HepG2 (cell line): ENCODE data around the gene ADSS1. TPM values are rescaled to one million over a fixed set of nuclear protein-coding genes. Genes with fewer than 3 reads are reported as not detected.

Experiments used
- ATF5 ChIP-seq: sonication (generic); formaldehyde crosslinking; IDR thresholded peaks from 2 replicates; pipeline ENCODE4 v1.4.0; 2020; ENCODE audit warnings: mild to moderate bottlenecking, low read depth, missing genetic modification reagents
- ATF7-NPFF ChIP-seq: sonication (generic); formaldehyde crosslinking; IDR thresholded peaks from 2 replicates; pipeline ENCODE4 v1.8.1; 2023; ENCODE audit warnings: mild to moderate bottlenecking, low read depth, missing genetic modification reagents, moderate library complexity
- CENPT ChIP-seq: sonication (generic); formaldehyde crosslinking; IDR thresholded peaks from 2 replicates; pipeline ENCODE4 v1.8.0; 2022; ENCODE audit warnings: low read depth, mild to moderate bottlenecking, moderate library complexity, missing genetic modification reagents
- EZH2 ChIP-seq: conservative IDR thresholded peaks from 2 replicates; pipeline ENCODE4 v1.6.1; 2012; ENCODE audit warnings: mild to moderate bottlenecking, low read depth, low read length, moderate library complexity
- HIVEP1 ChIP-seq: sonication (generic); formaldehyde crosslinking; IDR thresholded peaks from 2 replicates; pipeline ENCODE4 v1.4.0; 2020; ENCODE audit warnings: mild to moderate bottlenecking, missing genetic modification reagents
- HMGXB4 ChIP-seq, 2 experiments: sonication (generic) in 1 of 2; formaldehyde crosslinking in 1 of 2; IDR thresholded peaks; 2 replicates each; pipeline versions ENCODE4 v1.4.0 to v1.6.1; 2018 to 2020; ENCODE audit warnings: missing genetic modification reagents in 2 of 2, borderline replicate concordance in 1 of 2, low read depth in 1 of 2, mild to moderate bottlenecking in 1 of 2, missing biosample characterization in 1 of 2
- MXI1 ChIP-seq: IDR thresholded peaks from 3 replicates; pipeline ENCODE4 v1.6.1; 2012; ENCODE audit warnings: low read depth, low read length, inconsistent platforms, borderline replicate concordance
- PCBP1 ChIP-seq: fragments of 200-400 bp; formaldehyde crosslinking; IDR thresholded peaks from 2 replicates; pipeline ENCODE4 v1.6.1; 2017; ENCODE audit warnings: mild to moderate bottlenecking, low read depth, low read length, borderline replicate concordance
- POLR2G ChIP-seq: fragments of 200-400 bp; formaldehyde crosslinking; IDR thresholded peaks from 2 replicates; pipeline ENCODE4 v1.6.1; 2018; ENCODE audit warnings: mild to moderate bottlenecking, low read depth, low read length, moderate library complexity
- RARA ChIP-seq: IDR thresholded peaks from 2 replicates; pipeline ENCODE4 v1.6.1; 2016; ENCODE audit warnings: missing genetic modification reagents, missing compliant biosample characterization
- RBFOX2 ChIP-seq: fragments of 200-400 bp; formaldehyde crosslinking; IDR thresholded peaks from 2 replicates; pipeline ENCODE4 v1.6.1; 2017; ENCODE audit warnings: low read depth, mild to moderate bottlenecking, low read length
- RBM39 ChIP-seq: fragments of 200-400 bp; formaldehyde crosslinking; IDR thresholded peaks from one replicate; pipeline ENCODE4 v1.6.1; 2018; ENCODE audit warnings: antibody characterized with exemption, mild to moderate bottlenecking, low read depth, low read length; ENCODE audit not compliant: poor library complexity, severe bottlenecking
- SNAI1 ChIP-seq: sonication (generic); formaldehyde crosslinking; IDR thresholded peaks from 2 replicates; pipeline ENCODE4 v1.5.0; 2020; ENCODE audit warnings: mild to moderate bottlenecking, missing genetic modification reagents, borderline replicate concordance
- TBX2 ChIP-seq: sonication (generic); formaldehyde crosslinking; IDR thresholded peaks from 2 replicates; pipeline ENCODE4 v1.5.0; 2020; ENCODE audit warnings: missing genetic modification reagents, mild to moderate bottlenecking, borderline replicate concordance
- TEAD3 ChIP-seq: optimal IDR thresholded peaks from 2 replicates; pipeline ENCODE3; 2016; ENCODE audit warnings: borderline replicate concordance
- TGIF2 ChIP-seq: IDR thresholded peaks from 2 replicates; pipeline ENCODE4 v1.6.1; 2016; ENCODE audit warnings: control low read depth, missing compliant biosample characterization
- ZBTB21 ChIP-seq: sonication (generic); formaldehyde crosslinking; IDR thresholded peaks from 2 replicates; pipeline ENCODE4 v1.4.0; 2020; ENCODE audit warnings: missing genetic modification reagents
- ZBTB7A ChIP-seq: sonication (generic); formaldehyde crosslinking; IDR thresholded peaks from 2 replicates; pipeline ENCODE4 v1.8.0; 2022; ENCODE audit warnings: mild to moderate bottlenecking, missing genetic modification reagents
- ZNF879 ChIP-seq: sonication (generic); formaldehyde crosslinking; IDR thresholded peaks from 2 replicates; pipeline ENCODE4 v1.8.1; 2023; ENCODE audit warnings: missing genetic modification reagents
- polyA plus RNA-seq, 8 experiments: library from polyadenylated mRNA; depleted of rRNA in 3 of 8; stranded (reverse) in 7 of 8; unstranded in 1 of 8; fragments of >200 nt; fragmentation: Illumina TruSeq in 4 of 8; extraction: Trizol in 4 of 8; gene quantifications; 2 replicates each; pipeline versions ENCODE4 v1.2.1 to v1.2.3, GENCODE V29; 2011 to 2016; ENCODE audit warnings: low read depth in 4 of 8, missing spikeins in 1 of 8, mixed read lengths in 1 of 8; ENCODE audit not compliant: insufficient read depth in 1 of 8
- total RNA-seq, 5 experiments: library from RNA; depleted of rRNA; stranded (reverse); fragments of >200 nt; fragmentation: Illumina TruSeq; extraction: Trizol; gene quantifications; 2 replicates each; pipeline ENCODE4 v1.2.3, GENCODE V29; 2016; ENCODE audit warnings: low read depth in 1 of 5
- TF ChIP-seq, protein P1 (sequence below): sonication (generic); formaldehyde crosslinking; IDR thresholded peaks from 2 replicates; pipeline ENCODE4 v1.4.0; 2020; ENCODE audit warnings: mild to moderate bottlenecking, missing genetic modification reagents
- TF ChIP-seq, protein P2 (sequence below): sonication (generic); formaldehyde crosslinking; IDR thresholded peaks from 2 replicates; pipeline ENCODE4 v1.4.0; 2020; ENCODE audit warnings: missing genetic modification reagents
- TF ChIP-seq, protein P3 (sequence below): sonication (generic); formaldehyde crosslinking; IDR thresholded peaks from 2 replicates; pipeline ENCODE4 v1.8.1; 2023; ENCODE audit warnings: mild to moderate bottlenecking, missing genetic modification reagents

Gene ADSS1
- total and polyA plus RNA-seq, 2 of the 13 experiments (the other 11 are each of a cell fraction or from before 2014, with no cell fraction given): 1.0 to 36.7 TPM

DNA sequence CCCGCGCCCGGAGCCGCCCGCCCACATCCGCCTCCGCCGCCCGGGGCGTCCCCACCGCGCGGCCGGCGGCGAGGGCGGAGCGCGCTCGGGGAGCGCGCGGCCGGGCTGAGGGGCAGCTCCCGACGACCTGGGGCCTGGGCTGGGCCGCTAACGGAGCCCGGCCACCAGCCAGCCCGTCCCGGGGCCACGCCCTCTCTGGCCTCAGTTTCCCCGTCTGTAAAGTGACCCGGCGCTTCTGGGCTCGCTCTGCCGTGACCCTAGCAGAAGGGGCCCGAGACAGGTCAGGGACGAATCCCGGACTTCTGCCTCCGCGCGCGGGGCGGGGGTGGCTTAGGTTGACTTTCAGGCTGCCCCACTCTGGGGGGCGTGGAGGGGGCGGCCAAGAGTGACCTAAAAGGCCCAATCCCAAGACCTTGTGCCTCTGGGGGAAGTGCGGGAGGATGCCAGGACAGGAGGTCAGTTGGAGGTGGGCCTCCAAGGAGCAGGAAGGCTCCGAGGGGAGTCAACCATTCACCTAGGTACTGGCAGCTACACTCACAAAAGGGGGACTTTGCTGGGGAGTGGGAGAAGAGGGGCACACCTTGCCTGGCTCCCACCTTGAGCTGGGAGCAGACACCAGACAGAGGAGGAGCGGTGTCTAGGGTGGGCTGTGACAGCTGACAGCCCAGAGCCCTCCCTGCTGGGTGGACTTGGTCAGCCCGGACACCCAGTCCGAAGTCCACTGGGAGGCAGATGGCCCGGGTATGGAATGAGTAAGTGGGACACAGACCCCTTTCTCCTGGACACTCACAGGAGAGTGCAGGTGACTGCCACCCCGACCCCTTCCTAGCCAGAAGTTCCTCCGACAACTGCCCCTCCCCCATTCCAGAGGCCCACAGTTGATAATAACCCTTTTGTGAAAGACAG, 72.0 kb downstream of the ADSS1 start (continued):
- TF ChIP-seq ATF5 (CRISPR knock-in tag) (no peak), HMGXB4 (CRISPR knock-in tag; IDR thresholded peaks at IDR 0.05; ENCODE audit: borderline replicate concordance in 1 of 2, low read depth in 1 of 2) (0 out of 4 replicates have a peak, but pooled peaks of 1 of the 2 experiments have one; percentile 24), RBM39 (peak; percentile 88), ZBTB21 (CRISPR knock-in tag) (no peak), ATF7-NPFF (peak; percentile 63; the same call in 1 of the 2 replicates), ZBTB7A (CRISPR knock-in tag) (peak; percentile 82), TEAD3 (peak; percentile 45), RARA (CRISPR knock-in tag) (peak; percentile 28; the same call in 1 of the 2 replicates), EZH2 (no peak), SNAI1 (CRISPR knock-in tag) (no peak), PCBP1 (0 out of 2 replicates have a peak, but pooled peaks have one; percentile 50), HIVEP1 (CRISPR knock-in tag) (peak; percentile 64; the same call in 1 of the 2 replicates), TBX2 (CRISPR knock-in tag) (peak; percentile 35; the same call in 1 of the 2 replicates), MXI1 (peak; percentile 52; the same call in 1 of the 3 replicates), CENPT (CRISPR knock-in tag) (0 out of 2 replicates have a peak, but pooled peaks have one; percentile 59), TGIF2 (CRISPR knock-in tag) (peak; percentile 67; the same call in 1 of the 2 replicates), POLR2G (peak; percentile 53; the same call in 1 of the 2 replicates), RBFOX2 (peak; percentile 67), ZNF879 (CRISPR knock-in tag) (0 out of 2 replicates have a peak, but pooled peaks have one; percentile 50)
- TF ChIP-seq, protein P1, sequence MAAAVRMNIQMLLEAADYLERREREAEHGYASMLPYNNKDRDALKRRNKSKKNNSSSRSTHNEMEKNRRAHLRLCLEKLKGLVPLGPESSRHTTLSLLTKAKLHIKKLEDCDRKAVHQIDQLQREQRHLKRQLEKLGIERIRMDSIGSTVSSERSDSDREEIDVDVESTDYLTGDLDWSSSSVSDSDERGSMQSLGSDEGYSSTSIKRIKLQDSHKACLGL (CRISPR knock-in tag): peak; percentile 53; the same call in 1 of the 2 replicates
- TF ChIP-seq, protein P2, sequence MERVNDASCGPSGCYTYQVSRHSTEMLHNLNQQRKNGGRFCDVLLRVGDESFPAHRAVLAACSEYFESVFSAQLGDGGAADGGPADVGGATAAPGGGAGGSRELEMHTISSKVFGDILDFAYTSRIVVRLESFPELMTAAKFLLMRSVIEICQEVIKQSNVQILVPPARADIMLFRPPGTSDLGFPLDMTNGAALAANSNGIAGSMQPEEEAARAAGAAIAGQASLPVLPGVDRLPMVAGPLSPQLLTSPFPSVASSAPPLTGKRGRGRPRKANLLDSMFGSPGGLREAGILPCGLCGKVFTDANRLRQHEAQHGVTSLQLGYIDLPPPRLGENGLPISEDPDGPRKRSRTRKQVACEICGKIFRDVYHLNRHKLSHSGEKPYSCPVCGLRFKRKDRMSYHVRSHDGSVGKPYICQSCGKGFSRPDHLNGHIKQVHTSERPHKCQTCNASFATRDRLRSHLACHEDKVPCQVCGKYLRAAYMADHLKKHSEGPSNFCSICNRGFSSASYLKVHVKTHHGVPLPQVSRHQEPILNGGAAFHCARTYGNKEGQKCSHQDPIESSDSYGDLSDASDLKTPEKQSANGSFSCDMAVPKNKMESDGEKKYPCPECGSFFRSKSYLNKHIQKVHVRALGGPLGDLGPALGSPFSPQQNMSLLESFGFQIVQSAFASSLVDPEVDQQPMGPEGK (CRISPR knock-in tag): peak; percentile 8; the same call in 1 of the 2 replicates
- TF ChIP-seq, protein P3, sequence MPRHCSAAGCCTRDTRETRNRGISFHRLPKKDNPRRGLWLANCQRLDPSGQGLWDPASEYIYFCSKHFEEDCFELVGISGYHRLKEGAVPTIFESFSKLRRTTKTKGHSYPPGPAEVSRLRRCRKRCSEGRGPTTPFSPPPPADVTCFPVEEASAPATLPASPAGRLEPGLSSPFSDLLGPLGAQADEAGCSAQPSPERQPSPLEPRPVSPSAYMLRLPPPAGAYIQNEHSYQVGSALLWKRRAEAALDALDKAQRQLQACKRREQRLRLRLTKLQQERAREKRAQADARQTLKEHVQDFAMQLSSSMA (CRISPR knock-in tag): peak; percentile 22; the same call in 1 of the 2 replicates
